Measurements from ENCODE around the gene TINCR.
A peak's percentile ranks its signal among the peaks of the same experiment; 100 is the strongest.

TINCR gene

DNA sequence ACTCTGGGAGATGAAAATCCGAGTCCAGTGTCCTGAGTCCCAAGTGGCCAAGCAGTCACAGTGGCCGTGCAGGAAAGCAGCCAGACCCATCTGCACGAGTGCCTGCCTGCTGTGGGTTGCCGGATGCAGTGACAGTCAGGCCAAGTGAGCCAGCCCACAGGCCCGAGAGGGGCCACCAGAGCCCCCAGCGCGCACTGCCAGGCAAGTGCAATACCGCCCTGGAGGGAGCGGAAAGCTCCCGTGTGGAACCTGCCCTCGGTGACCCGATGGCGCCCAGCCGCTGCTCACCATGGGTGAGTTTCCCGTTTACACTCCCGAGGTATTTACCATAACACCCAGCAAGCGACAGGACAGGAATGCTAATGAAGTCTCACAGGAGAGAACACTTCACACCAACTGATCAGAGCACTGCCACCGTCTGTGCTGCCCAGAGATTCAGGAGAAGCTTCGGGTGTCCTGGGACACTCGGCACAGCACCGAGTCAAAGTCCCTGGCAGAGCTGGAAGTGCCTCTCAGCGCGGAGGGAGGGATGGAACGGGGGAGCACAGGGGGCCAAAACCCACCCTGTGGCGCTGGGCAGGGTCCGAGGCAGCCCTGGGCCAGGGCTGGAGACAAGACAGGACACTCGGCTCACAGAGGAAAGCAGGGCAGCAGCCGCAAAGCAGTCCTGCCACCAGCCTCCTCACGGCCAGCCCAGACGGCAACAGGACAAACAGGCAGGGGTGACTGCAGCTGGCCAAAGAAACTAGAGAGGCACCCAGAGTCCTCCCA, 21.3 kb upstream of the TINCR start:
- DNase-seq, result no peak

DNA sequence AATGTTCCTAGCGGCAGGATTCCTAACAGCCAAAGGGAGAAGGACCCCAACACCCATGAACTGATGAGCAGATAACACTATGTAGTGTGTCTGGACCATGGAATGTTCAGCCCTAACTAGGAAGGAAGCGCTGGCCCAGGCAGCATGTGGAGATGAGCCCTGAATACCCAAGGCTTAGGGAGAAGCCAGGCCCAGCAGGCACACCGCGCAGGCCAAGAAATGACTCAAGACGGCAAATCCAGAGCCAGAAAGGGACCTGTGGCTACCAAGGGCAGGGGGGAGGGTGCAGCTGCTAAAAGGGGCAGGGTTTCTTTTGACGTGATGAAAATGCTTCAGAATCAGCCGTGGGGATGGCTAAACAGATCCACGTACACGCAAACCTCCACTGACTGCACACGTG, 20.7 kb upstream of the TINCR start:
- DNase-seq, result no peak

DNA sequence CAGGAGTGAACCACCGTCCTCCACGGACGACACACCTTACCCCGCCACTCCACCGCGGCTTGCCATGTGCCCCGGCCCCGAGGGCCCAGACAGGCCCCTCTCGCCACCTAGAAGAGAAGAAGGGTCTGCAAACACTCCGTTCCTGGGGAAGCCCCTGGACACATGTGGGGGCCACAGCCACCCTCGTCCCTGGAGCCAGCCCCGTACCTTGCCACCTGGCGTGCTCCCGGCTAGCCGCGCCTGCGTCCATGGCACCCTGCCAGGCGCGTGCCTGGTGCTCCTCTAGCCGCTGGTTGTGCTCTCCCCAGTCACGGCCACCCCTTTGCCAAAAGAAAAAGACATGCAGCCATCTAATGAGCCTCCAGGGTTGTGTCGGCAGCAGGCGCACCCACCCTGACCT, 19.9 kb upstream of the TINCR start:
- DNase-seq, result no peak

DNA sequence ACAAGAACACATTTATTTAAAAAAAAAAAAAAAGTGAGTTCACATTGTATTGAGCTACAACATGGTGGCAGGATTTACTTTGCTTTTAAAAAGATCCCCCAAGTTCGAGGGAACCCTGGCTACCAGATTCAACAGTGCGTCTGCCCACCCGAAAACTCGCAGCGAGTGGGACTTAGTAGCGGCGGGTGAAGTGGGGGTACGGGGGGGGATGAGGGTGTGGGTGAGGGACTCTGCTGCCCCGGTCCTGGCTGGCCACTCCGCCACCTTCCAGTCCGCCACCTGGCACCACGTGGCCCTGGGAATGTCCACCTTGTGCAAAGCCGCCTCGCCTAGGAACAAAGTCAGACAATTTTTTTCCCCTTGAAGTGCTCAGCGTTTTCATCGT, 19.3 kb upstream of the TINCR start:
- no peak for DNase-seq

DNA sequence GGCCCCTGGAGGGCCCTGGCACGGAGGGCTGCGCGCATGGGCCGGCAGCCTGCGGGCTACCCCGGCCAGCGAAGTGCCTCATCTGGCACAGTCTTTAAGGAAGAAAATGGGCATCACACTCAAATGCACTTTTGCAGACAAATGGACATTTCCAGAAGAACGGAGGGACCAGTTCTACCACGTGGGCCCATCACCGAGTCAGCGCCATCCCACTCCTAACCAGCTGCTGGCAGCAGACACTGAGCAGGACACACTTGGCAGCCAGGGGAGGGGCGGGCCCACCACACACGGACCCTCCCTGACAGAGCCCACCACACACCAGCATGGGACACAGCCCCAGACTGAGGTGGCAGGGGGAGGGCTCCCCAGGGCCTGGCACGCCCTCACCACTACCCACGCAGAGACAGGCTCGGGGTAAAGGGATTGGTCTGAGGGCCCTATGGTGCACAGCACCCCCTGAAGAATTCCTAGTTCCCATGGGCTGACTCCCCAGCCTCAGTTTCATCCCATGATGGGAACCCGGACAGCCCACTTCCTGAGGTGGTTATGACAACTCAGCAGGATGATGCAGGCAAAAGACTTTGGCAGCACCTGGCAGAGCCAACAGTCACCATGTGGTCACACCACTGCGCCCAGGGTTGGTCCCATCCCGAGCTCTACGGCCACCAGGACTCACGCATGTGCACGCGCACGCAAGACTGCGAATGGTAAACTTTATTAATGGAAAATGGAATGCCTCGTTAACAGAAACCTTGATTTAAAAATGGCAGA, 18.7 kb upstream of the TINCR start:
- no peak for DNase-seq

DNA sequence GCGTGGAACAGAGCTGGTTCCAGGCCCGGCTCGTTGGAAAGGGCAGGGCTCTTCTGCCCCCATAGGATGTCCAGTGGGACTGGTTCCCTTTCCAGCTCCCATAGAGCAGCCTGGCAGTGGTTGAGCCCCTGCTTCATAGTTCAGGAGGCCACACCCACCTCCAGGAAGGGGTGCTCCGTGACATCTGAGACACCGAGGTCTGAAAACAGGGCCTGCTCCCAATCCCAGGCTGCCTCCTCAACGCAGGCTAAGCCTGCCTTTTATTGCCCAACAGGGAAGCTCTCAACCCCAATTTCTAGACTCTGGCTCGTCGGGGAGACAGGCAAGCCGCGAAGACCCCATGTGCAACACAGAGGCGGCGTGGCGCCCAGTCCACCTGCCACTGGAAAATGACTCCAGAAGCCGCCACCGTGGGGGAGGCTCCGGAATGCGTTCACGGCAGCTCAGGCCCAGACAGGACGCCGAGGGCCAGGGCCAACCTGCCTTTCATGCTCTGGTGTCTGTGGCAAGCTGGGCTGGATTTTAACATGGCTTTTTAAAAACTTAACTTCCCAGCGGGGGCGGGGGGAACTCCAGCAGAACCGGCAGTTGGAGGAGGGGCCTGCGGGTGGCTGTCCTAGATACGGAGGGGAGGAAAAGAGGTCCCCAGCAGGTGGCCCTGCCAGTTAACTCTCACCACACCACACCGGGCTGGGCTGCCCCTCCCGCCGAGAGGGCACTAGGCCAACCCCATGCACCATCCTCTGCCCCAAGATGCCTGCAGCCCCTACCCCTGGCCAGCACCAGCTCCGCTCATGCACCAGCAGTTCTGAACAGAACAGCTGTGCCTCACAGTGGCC, 17.9 kb upstream of the TINCR start:
- DNase-seq, result peak; percentile 60

DNA sequence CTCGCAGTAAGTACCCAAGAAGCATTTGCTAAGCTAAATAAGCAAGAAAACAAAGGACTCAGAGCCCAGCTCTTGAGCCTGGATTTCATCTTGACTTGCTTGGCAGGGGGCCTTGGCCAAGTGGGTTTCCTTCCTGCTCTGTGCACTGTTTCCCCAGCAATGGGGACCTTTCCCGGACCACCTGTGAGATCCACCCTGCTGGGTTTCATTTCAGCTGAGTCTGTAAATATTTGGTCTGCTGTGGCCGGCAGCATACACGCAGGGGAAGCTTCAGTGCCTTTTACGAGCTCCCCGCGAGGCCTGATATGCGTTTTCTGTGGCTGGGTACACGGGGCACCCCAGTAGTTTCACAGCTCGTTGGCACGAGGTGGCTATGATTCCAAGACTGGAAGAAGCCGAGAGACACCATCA, 12.4 kb upstream of the TINCR start:
- DNase-seq, result no peak

DNA sequence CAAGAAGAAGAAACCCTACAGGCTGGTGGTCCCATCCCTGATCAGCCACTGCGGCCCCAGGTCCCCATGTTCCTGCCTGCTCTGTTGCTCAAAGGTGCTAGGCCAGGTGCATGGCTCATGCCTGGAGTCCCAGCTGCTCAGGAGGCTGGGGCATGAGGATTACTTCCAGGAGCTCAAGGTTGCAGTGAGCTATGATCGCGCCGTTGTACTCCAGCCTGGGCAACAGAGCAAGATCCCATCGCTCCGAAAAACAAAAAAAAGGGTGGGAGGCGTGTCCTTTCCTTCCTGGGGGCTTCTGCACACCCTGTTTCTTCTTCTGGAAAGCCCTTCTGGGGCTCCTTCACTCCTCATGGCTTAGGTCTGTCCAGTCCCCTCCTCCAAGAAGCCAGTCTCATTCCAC, 11.9 kb upstream of the TINCR start:
- DNase-seq, result no peak

DNA sequence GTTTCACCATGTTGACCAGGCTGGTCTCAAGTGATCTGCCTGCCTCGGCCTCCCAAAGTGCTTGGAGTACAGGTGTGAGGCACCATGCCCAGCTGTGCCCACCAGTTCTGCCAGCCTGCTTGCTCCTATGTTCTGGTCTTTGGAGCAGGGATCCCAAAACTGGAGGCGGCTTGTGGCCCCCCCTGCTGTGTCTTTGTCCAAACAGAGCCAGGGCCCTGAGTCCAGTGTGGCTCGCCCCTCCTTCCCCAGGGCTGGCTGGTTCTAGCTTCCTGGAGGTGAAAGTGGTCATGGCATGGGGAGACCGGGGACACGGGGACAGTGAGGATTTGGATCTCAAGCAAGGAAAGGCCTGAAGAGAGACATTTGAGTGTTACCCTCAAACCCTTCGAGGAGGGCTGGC, 11.5 kb upstream of the TINCR start:
- no peak for DNase-seq

DNA sequence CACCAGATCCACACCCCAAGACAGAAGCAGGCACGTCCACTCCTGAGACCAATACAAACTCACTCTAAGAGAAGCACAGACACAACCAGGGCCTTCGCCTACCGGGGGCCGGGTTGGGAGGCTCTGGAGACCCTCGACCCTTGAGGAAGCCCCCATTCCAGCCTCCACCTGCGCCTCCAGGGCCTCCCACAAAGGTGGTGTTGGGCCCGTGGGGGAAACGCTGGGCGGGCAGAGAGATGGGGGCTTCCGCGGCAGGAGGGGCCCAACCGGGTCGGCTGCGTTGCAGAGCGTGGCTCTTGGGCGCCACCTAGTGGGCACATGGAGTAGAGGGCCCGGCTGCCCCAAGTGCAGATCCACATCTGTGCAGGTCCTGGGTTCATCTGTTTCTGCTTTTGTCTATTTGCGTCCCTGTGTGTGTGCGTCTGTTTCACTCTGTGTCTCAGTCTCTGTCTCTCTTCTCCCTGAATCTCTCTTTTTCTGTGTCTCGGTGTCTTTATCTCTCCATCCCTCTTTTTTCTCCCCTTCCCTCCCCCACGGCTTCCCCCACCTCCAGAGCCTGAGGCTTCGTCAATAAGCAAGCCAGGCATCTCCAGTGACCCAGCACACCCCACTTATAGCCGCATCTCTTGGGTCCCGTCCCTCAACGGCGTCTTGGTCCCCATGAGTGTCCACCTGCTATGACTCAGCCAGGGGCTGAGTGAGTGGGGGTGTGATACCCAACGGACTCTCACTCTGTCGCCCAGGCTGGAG, 10.5 kb upstream of the TINCR start:
- peak; percentile 86 for DNase-seq

DNA sequence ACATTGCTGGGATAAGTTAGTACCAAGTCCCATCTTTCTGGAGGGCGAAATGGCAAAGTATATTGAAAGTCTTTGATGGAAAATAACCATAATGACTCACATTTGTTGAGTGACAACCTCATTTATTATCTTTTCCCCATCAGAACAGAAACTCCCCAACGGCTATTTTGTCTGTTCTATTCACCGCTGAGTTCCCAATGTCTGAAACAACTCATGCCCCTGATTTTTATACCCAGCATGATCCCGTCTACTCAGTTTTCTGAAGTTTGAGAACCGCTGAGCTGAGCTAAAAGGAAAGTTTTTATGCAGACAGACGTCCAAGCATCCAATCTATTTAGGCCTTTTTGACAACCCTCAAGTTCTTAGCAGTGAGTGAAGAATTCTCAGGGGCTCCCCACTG, 7.8 kb upstream of the TINCR start:
- DNase-seq, result no peak

DNA sequence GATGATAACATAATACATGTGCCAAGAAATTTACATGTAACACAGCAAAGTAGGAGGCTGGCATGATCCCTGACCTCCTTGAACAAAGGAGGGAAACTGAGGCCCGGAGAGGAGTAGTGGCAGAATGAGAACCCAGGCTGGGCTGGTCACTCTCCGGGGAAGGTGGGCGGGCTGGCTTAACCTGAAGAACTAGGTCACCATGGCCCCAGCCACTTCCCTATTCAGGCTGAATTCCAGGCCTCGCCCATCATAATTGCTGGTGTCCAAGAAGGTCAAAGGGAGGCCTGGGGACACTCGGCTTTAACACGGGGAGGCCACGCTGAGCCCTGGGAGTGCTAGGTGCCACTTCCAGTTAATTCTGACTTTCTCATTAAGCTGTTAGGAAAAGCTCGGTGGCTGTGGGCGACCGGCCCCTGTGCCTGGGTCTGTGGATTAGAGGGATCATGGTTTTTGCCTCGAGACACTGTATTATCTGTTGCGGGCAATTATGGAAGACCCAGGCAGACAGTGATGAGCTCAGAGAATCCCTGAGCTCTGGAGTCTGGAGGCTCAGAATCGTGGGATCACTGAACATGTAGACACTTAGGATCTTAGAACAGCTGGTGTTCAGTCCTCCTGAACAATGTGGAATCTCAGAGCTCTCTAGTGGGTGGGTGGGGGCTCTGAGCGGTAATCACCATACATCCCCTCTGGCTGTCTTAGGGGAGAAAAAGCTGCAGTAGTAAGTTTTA, 5.0 kb upstream of the TINCR start:
- DNase-seq, result no peak

DNA sequence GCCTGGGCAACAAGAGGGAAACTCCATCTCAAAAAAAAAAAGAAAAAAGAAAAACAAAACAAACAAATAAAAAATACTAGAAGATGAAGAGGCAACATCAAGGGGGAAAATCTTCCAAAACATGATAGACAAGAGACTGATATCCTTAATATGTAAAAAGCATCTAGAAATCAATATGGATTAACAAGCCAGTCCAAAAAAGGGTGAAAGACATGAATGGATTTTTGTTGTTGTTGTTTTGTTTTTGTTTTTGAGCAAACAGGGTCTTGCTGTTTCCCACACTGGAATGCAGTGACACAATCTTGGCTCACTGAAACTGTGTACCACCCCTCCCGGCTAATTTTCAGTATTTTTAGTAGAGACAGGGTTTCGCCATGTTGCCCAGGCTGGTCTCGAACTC, 4.0 kb upstream of the TINCR start:
- DNase-seq, result no peak

DNA sequence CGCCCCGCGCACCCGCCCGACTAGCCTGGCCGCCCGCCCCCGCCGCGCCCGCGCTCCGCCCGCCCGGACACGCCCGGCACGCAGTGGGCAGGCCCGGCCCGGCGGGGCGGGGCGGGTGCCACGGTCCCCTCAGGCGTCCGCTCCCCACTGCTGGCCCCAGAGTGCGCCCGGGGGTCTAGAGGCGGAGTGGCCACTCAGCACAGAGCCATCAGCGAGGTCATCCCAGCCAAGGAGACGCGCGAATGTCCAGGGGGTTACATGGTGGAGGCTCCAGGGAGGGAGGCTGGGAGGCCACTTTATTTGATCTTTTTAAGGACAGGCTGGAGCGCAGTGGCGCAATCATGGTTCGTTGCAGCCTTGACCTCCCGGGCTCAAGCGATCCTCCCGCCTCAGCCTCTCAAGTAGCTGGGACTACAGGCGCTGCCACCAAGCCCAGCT, 236 bp upstream of the TINCR start:
- DNase-seq, result no peak

DNA sequence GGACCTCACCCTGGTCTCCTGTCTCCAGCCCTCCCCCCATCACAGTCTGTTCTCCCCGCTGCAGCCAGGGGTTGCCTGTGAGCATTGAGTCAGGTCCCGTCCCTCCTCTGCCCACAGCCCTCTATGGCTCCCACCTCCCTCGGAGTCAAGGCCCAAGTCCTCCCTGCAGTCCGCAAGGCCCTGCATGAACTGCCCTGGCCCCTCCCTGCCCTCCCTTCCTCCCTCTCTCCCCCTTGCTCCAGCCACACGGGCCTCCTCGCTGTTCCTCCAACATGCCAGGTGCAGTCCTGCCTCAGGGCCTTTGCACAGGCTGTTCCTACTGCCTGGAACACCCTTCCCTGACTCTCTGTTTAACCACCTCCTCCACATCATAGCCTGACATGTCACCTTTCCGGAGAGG, 2.8 kb downstream of the TINCR start:
- DNase-seq, result no peak

DNA sequence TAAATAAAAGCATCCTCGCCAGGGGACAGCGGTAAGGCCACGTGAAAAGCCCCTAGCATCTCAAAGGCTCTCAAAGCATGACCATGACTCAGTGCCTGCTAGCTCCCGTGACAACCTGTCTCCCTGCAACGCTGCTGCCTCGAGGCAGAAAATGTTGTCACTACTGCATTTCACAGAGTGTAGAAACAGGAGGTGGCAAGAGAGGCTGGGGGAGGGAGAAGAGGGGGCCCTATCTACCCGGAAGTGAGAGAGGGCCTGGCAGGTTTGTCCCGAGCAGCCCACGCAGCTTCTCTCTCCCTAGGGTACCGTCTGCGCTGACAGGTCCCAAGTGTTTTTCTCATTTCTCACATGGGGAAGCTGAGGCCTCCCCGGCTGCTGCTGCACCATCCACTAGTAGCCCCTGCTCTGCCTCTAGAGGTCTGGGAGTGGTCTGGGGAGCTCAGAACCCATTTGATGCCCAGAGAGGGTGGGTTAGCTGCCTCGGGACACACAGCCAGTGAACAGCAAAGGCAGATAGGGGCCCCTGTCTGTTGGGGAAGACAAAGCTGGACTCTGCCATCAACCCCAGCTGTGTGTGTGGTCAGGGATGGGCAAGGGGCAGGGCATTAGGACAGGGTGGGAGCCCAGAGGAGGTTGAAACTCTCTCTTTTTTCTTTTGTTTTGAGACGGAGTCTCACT, 3.7 kb downstream of the TINCR start:
- DNase-seq, result no peak

DNA sequence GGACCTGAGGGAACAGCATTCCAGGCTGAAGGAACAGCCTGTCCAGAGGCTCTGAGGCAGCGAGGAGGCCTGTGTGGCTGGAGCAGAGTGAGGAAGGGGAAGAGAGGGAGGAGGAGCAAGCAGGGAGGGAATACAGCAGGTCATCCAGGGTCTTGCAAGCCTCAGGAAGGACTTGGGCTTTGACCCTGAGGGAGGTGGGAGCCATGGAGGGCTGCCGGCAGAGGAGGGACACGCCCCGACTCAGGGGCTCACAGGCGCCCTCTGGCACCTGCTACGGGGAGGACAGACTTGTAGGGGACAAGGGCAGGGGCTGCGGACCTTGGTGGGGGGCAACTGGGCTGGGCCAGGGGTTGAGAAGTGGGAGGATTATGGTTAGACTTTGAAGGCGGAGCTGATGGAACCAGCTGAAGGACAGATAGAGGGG, 4.7 kb downstream of the TINCR start:
- no peak for DNase-seq

DNA sequence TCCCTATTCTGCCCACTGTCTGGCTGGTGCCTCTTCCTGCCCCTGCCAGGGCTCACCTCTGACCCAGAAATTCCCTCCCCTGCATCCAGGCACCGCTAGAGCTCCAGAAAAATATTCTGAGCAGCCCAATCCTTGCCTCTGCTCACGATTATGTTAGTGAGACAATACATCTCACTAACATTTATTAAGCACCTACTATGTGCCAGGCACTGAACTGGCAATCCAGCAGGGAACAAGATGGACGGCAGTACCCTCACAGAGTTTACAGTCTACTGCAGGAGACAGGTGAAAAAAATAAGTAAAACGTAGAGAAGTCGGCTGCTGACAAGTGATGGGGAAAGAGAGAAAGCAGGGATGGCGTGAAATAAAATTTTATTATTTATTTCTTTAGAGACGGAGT, 5.5 kb downstream of the TINCR start:
- no peak for DNase-seq

DNA sequence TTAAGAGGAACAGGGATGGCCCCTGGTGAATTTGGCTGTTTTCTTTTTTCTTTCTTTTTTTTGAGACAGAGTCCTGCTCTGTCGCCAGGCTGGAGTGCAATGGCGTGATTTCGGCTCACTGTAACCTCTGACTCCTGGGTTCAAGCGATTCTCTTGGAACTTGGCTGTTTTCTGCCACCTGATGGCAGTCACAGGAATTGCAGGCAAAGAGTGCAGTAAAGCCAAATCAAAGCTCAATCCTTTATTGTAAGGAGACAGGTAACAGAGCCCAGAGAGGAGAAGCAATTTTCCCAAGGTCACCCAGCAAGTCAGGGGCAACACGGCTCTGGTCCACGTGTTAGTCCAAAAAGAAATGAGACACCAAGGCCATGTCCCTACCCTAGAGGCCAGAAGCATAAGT, 6.2 kb downstream of the TINCR start:
- no peak for DNase-seq

DNA sequence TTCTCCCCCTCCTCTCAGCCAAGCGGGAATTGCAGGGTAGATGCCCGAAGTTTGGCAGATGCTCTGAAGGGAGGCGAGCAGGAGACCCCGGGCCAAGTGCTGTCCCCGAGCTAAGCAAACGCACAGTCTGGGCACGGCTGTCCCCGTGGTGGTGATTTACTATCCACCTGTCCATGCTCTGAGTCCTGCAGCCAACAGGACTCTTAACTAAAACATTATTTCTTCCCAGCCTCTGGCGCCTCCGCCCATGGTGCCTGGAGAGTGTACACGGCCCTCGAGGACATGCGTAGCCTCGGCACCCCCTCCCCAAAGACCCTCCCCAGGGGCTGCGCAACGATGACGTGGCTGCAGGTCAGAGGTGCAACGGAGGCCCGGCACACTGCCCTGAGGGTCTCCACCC, 7.6 kb downstream of the TINCR start:
- DNase-seq, result no peak

DNA sequence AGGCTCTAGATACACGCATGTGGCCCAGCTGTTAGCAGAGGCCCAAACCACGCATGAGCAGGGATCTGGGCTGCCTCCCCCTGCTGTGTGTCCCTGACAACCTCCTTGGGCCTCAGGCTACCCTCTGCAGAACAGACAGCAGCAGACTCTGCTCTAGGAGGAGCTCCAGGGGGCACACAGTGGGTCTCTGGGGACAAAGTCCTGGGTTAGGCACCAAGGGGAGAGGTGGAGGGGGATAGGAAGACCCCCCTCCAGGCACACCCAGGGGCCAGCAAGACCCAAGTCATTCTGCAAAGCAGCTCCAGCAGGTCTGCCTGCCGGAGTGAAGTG, 8.0 kb downstream of the TINCR start:
- no peak for DNase-seq

DNA sequence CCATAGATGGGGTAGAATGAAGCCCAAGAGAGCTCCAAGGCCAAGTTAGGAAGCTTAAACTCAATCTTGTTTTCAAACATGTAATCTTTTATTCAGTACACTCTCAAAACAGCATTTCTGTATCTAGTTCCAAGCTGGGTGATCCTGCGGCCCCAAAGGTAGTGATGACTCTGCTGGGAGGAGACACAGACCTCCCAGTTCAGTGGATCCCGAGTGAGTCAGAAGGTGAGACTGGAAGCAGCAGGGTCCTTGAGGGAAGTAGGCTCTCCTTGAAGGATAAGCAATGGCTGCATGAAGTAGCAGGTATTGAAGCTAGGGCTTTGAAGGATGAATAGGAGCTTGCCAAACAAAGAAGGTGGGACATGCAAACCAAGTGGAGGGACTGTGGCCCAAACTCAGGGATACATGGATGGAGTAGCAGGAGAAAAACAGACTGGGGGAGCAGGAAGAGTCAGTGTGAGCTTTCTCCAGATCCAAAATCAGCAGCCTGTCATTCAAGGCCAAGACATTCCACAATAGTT, 9.6 kb downstream of the TINCR start:
- no peak for DNase-seq

All from stimulated activated CD8-positive, alpha-beta memory T cell treated with anti-CD3 and anti-CD28 coated beads, Interleukin-4, amount 100 ng/mL, for 48 hours (primary cell).